HG03565 (cell line): ENCODE data around the gene BLM.
"Not testable (repeated sequence)": the region's sequence is repeated elsewhere in the genome, so short reads cannot be mapped to it uniquely, and the experiment has no call there.

Source experiments
- ATAC-seq: cut with Tn5 transposase; IDR thresholded peaks from one replicate; pipeline ENCODE4 v1.9.1; 2021; ENCODE audit warnings: mild to moderate bottlenecking, moderate library complexity; ENCODE audit not compliant: unreplicated experiment

Gene BLM

DNA sequence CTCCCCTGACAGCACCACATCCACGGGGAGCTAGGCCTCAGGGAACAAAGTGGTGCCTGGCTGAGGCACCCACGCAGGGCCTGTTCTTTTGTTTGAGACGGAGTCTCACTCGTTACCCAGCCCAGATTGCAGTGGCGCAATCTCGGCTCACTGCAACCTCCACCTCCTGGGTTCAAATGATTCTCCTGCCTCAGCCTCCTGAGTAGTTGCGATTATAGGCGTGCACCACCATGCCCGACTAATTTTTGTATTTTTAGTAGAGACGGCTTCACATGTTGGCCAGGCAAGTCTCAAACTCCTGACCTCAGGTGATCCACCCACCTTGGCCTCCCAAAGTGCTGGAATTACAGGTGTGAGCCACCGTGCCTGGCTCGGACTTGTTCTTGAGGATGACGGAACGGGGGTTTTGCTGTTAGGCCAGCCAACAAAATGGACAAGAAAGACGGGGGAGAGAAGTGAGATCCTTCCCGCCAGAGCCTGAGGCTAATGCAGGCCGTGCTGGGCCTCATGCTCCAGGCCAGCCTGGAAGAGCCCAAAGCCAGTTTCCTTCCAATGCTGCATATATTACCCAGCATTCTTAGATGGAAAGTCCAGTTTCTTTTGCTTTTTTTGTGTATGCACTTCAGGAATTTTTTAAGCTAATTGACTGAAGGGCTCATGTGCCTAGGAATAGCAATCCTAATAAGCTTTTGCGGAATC, 123.2 kb downstream of the BLM start:
- no peak for ATAC-seq

DNA sequence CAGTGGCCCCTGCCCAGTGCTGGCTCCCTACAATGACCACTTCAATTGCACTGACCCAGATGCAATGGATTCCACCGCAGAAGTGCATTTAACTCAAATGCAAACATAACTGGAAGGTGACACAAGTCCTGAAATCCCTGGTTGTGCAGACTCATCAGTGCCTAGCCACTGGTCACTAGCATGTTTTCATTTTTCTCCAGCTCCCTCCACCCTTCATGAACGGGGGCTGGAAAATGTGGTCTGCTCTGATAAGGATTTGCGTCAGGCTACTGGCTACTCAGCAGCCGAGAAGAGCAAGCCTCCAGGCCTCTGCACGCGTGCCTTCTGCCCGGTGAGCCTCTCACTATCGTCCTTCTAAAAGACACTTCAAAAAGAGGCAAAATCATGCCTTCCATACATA, 123.8 kb downstream of the BLM start:
- no peak for ATAC-seq

DNA sequence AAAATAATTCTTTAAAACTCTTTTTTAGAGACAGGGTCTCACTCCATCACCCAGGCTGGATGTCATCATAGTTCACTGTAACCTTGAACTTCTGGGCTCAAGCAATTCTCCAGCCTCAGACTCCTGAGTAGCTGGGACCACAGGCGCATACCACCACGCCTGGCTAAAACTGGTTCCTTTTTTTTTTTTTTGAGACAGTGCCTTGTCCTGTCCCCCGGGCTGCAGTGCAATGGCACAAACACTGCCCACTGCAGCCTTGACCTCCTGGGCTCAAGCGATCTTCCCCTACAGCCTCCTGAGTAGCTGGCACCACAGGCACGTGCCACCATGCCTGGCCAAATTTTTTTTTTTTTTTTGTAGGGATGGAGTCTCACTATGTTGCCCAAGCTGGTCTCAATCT, 127.5 kb downstream of the BLM start:
- ATAC-seq, result no peak

DNA sequence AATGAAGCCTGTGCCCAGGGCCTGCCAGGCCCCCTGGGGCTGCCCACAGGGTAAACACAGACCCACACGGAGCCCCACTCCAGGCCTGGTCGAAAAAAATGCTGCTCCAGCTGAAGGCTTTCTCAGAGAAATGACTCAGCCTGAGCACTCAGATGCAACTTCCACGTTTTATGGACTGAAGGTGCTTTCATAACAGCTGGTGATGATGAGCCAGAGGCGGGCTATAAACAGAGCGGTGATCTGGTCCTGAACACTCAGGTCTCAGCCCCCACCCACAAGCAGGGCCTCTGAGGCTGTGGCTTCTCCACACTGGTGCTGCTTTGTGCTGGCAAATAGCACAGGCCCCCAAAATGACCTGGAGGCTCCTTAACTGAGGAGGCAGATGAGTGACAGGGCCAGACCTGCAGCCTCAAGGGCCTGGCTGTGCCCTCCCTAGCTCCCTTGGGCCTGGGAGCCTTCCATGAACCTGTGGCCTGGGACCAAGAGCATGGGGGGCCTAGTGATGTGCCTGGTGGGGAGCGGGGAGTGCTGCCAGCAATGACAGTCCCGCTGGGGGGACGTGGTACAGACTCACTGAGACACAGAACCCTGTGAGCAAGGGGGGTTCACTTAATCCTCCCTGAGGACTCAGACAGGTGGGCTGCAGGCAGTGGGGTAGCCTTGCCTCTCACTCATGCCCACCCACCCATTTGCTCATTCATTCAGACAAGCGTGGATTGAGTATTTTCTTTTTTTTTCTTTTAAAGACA, 128.2 kb downstream of the BLM start:
- peak; percentile 84 for ATAC-seq

DNA sequence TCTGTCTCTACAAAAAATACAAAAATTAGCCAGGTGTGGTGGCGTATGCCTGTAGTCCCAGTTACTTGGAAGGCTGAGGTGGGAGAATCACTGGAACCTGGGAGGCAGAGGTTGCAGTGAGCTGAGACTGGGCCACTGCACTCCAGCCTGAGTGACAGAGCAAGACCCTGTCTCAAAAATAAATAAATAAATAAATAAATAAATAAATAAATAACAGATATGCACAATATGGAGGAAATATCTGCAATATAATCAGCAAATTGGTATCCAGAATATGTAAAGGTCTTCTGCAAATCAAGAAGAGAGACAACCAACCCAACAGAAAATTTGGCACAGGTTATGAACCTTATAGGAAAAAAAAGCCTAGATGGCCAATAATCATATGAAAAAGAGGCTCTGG, 132.3 kb downstream of the BLM start:
- not testable (repeated sequence) for ATAC-seq

DNA sequence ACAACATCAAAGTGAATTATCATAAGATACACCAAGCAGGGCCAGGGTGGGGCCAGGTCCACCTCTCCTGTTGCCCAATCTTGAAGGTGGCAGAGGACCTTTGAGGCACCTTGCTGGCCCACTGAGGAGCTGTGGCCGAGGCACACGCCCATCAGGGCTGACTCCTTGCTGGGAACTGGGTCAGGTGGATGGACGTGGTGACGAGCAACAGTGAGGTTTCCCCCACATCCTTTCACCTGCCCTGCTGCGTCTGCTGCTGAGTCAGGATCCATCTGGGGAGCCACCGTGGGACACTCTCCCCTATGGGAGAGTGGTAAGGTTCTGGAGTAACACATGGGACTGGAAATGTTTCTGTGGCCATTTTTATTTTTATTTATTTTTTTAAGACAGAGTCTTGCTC, 134.0 kb downstream of the BLM start:
- no peak for ATAC-seq

DNA sequence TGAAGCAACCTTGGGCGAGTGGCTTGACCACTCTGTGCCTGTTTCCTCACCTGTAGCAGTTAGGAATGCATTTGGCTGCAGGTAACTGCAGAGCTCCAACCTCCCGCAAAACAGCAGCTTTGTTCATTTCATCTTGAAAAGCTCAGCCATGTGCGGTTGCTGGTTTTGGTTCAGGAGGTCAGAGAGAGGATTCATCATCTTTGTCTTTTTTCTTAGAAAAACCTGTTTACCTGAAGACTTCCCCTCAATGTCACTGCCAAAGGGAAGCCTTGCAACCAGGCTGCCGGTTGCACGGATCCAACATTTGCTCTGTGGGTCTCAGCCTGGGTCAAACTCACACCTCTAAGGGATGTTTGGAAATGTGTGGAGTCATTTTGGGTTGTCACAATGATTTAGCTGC, 134.8 kb downstream of the BLM start:
- ATAC-seq, result no peak

DNA sequence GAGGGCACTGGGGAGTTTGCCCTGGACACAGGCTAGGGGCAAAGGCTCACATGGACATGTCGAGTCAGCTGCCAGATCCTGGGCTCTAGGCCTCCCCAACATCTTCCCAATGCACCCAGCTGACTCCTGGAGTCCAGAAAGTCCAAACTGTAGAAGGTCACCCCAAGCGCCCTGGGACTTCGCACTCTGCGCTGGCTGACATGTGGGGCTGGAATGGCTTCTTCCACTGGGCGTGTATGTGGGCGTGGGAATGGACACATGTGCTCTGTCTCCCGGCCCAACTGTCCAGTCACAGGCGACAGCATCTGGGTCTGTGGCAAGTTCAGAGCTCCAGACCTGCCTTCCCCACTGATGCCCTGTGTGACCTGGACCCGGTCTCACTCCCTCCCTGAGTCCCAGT, 138.0 kb downstream of the BLM start:
- no peak for ATAC-seq

DNA sequence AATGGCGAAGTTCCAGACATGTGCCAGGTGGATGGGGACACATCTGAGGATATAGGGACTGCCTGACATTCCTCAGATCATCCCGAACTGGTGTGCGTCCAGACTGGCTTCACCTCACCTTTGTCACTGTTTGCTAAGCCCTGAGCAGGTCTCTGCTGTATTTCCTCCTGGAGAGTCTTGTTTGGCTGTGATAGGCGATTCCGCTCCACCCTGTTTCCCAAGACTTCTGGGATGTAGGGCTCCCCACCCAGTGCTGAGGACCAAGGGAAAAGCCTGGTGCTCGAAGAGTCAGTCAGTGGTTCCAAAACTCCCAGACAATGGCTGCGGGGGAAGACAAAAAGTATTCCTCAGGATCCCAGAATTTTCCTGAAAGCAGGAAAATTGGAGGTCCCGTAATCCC, 140.2 kb downstream of the BLM start:
- ATAC-seq, result no peak

DNA sequence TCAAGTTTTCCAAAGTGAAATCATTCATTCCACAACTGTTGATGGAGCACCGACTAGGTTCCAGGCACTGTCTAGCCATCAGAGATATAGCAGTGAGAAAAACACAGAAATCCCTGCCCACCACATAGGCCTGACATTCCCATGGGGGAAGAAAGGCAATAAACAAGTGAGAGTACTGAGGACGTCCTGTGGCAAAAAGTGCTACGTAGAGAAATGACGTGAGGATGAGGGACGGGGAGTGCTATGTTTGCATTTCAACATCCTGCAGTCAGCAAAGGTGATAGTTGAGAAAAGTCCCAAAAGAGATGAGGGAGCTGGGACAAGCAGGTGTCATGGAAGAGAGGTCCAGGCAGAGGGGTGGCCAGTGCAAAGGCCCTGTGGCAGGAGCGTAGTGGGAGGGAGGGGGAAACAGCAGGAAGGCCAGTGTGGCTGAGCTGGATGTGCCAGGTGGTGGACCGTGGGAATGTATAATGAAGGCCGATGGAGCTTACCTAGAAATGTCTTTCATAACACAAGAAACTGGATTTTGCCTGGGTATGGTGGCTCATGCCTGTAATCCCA, 140.8 kb downstream of the BLM start:
- no peak for ATAC-seq

DNA sequence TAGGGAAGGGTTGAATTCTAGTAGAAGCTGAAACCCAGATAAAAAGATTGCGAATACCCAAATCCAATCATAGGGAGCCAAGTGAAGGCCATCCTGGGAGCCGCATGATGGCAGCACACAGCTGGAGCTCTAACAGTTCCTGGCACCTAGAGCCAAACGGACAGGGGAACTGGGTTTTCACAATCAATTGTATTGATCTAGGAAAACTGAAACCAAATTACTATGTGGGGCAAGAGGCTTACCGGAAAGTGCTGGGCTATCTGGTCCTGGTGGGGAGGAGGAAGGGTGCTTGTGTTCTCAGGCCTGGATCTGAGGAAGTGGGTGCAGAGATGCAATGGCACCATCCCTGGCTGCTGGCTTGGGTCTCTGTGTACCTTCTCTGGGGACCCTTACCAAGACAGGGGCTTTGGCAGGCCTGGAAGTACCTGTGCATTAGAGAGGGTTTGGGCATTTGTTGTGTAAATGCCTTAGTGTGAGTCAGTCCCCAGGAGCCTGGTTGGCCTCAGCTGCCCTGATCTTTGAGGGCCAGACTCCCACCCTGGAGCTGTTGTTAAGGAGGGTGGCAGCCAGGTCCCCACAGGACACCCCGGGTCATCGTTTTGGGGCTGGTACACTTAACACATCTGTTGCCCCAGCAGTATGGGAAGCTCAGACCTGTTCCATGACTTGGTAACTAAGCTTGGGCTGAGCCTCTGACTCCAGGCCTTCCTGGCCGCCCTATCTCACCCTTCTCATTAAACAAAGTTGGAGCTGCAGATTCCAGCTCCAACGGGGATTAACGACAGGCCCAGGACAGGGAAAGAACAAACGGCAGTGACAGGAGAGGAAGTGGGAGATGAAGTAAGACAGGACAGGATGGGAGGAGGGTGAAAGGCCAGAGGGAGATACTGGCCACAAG, 142.3 kb downstream of the BLM start:
- no peak for ATAC-seq

DNA sequence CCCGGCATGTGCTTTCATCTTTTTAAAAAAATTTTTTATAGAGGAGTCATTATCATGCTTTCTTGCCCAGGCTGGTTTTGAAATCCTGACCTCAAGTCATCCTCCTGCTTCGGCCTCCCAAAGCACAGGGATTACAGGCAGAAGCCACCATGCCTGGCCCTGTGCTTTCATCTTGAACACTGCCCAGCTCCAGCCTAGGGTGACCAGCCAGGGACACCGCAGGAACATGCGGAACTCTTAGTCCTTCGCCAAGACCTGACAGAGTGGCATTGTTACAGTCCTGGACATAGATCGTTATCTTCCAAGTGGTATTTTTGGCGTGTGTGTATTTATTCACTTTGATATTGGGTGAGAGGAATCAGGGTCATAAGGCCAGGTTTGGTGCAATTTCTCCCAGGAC, 143.3 kb downstream of the BLM start:
- no peak for ATAC-seq

DNA sequence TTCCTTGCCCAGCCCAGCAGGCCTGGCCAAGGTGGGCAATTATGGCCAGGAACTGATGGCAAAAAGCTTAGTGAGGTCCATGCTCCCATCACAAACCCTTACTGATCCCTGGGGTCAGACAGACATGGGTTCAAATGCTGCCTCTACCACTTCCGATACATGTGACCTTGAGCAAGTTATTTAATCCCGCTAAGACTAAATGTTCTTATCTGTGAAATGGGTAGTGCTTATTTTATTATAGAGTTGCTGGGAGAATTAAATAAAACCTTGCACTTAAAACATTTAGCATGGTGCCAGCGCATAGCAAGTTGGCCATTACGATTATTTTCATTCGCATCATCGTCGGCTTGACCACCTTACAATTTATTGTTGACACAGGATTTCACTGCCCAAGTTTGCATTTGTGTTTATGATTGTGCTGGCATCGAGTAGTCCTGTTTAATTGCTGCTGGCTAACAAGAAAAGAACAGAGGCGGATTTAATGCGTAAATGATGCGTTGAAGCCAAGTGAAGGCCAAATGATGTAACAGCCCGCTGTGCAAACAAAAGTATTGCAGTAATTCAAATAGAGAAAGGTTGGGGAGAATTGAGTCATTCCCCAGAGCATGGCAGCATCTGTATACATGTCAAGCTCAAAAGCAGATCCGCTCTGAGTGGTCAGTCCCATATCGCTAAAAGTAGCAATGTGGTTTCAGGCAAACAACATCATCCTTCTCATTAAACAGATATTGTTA, 144.0 kb downstream of the BLM start:
- no peak for ATAC-seq

DNA sequence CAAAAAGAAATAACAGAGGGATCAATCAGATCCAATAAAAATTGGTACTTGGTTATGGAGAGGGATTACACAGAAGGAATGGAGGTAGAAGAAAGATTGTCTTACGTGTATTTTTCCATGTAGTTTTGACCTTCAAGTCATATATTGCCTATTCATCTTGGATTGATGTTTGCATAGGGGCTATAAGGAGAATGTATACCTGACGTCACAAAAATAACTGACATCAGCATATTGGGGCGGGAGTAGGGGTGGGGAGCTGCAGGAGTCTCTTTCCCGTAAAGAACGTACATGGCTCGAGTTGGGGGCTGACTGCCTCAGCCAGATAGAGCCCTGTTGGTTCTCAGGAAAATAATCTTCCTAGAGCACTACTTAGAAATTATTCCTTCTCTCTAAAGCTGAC, 145.3 kb downstream of the BLM start:
- no peak for ATAC-seq

DNA sequence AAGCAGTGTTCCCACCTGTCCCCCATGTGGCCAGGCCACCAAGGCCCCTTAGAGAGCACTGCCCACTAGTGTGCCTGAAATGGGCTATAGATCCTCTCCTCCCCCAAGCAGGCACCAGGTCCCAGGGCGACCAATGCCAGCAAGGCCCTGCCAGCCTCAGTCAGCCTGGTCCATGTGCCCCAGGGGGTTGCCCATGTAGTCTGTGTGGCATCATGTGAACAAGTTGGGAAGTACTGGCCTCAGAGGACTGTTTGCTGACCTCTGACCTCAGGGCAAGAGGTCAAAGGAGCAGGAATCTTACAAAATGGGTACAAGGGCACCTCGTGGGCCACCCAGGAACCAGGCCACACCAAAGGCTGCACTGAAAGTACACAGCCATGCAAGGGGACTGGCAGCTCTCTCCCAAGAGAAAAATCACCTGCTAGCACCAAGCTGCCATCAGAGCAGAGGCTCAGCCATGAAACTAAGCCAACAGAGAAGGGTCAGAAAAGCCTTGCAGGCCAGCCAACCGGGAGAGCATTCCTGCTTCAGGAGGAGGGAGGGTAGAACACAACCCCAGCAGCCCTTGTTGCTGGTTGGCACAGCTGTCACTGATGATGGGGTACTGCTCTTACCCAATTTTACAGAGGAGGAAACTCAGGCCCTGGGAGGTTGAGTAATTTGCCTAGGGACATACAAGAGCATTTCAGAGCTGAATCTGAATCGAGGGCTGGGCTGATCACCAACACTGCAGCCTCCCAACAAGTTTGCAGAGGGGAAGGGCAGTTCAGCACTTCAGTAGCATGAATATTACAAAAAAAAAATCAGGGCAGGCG, 146.0 kb downstream of the BLM start:
- no peak for ATAC-seq

DNA sequence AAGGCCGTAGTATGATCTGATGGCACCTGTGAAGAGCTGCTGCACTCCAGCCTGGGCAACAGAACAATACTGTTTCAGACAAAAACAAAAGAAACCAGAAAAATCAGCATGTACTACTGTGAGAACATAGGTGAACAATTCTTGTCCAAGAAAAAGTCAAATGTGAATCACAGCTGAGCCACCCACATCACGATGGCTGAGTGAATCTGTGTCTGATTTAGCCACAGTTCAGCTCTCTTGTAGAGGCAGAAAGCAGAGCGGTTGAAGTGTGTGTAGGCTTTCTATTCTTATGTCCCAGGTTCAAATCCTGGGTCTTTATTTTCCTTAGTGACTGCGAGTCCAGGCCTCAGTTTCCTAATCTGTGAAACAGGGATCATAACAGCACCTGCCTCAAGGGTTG, 146.8 kb downstream of the BLM start:
- no peak for ATAC-seq

DNA sequence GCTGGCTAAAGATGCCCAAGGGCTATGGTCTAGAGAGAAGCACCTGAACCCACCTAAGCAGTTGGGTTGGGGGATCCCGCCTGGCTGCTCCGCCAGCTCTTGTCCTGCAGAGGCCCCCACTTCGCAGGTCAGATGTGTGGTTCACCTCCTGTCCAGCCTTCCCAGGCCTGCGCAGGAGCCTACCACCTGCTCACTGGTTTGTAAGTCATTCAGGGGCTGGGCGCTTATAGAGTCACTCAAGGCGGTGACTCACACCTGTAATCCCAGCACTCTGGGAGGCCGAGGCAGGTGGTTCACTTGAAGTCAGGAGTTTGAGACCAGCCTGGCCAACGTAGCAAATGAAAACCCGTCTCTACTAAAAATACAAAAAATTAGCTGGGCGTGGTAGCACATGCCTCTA, 147.4 kb downstream of the BLM start:
- no peak for ATAC-seq

DNA sequence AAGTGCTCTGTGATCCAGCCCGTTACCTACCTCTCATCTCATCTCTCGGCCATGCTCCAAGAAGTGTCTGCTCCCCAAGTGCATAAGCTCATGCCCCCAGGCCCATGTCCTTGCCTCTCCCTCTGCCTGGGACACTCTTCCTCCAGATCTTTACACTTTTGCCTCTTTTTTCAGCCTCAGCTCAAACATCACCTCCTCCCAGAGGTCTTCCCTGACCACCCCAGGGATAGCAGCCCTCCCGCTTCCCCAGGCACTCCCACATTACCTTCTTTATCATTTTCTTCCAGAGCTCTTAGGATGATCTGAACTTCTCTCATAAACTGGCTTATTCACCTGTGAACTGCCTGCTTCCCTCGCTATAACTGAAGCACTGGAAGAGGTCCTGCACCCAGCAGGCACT, 148.6 kb downstream of the BLM start:
- ATAC-seq, result no peak
